Stomach (tissue), 9 donors: ENCODE data around the gene ELL2. TPM values are rescaled to one million over a fixed set of nuclear protein-coding genes. Genes with fewer than 3 reads are reported as not detected.
A peak's percentile ranks its signal among the peaks of the same experiment; 100 is the strongest.

Experiments used
- DNase-seq, 2 donors: peaks; one replicate each; pipeline versions ENCODE4 v3.0.0 to v3.0.0-alpha.2; 2013 to 2019
- H3K27ac ChIP-seq, 5 donors: fragments of 200-600 bp in 4 of 5; sonication (generic) in 4 of 5; one replicate each; pipeline ENCODE4 v1.5.1; 2013 to 2019; ENCODE audit warnings: mild to moderate bottlenecking in 1 of 5, moderate library complexity in 1 of 5
- H3K27me3 ChIP-seq, 3 donors: fragments of 200-600 bp; sonication (generic); one replicate each; pipeline ENCODE4 v1.5.1; 2017 to 2019; ENCODE audit warnings: mixed run types in 1 of 3
- H3K36me3 ChIP-seq, 4 donors: fragments of 200-600 bp; sonication (generic); 1 replicate in 3 of 4; 2 replicates in 1 of 4; pipeline ENCODE4 v1.5.1; 2016 to 2019
- H3K4me1 ChIP-seq, 4 donors: fragments of 200-600 bp; sonication (generic); one replicate each; pipeline ENCODE4 v1.5.1; 2016 to 2019
- H3K4me3 ChIP-seq, 4 donors: fragments of 200-600 bp; sonication (generic) in 3 of 4; one replicate each; pipeline ENCODE4 v1.5.1; 2016 to 2019; ENCODE audit warnings: mild to moderate bottlenecking in 1 of 4
- H3K9me3 ChIP-seq, 4 donors: fragments of 200-600 bp; sonication (generic); one replicate each; pipeline ENCODE4 v1.5.1; 2016 to 2019
- CTCF ChIP-seq, 7 experiments: fragments of 450-650 bp in 4 of 7; fragments of 200-600 bp in 3 of 7; sonication (generic) in 3 of 7; IDR thresholded peaks; one replicate each; pipeline ENCODE4 v1.5.1; 2016 to 2019; ENCODE audit warnings: antibody characterized with exemption in 7 of 7, control low read depth in 2 of 7, mild to moderate bottlenecking in 1 of 7
- EP300 ChIP-seq: sonication (generic); formaldehyde crosslinking; IDR thresholded peaks from one replicate; pipeline ENCODE4 v1.6.1; 2017; ENCODE audit warnings: antibody characterized with exemption
- POLR2A ChIP-seq, 4 donors: fragments of 450-650 bp; IDR thresholded peaks; one replicate each; pipeline ENCODE4 v1.6.1; 2016; ENCODE audit warnings: antibody characterized with exemption in 4 of 4, control low read depth in 2 of 4, mild to moderate bottlenecking in 1 of 4, moderate library complexity in 1 of 4
- POLR2AphosphoS5 ChIP-seq, 3 donors: sonication (generic); formaldehyde crosslinking; IDR thresholded peaks; one replicate each; pipeline ENCODE4 v1.6.1; 2016; ENCODE audit warnings: antibody characterized with exemption in 3 of 3
- WGBS, 5 donors: extraction: QIAGEN DNeasy Blood & Tissue Kit in 3 of 5; methylation state at CpG; one replicate each; pipeline versions ENCODE4 v1.1.5 to v1.1.7; 2013 to 2018; 5-methylcytosine and 5-hydroxymethylcytosine counted together
- intact Hi-C: fragments of 100-400 bp; cut with DNase I; formaldehyde crosslinking; loops from one replicate; pipeline ENCODE4 v1.15.1; 2023; ENCODE audit warnings: low total_unique reads
- polyA plus RNA-seq, 3 donors: library from polyadenylated mRNA; stranded (reverse); fragments of 200-250 nt; gene quantifications; one replicate each; pipeline ENCODE4 v1.2.3, GENCODE V29; 2013
- total RNA-seq, 5 donors: library from RNA; depleted of rRNA; stranded (reverse); fragments of >200 nt; gene quantifications; one replicate each; pipeline versions ENCODE4 v1.1.0 to v1.2.3, GENCODE V29; 2014 to 2016
- donor health status: healthy with polysubstance abuse.
- donor health status: Bipolar disorder and iron deficiency.
- donor health status: healthy.

Gene ELL2
- total and polyA plus RNA-seq, 8 donors: 24.7 to 279 (median 98.0) TPM

- intact Hi-C loops: loop anchor here (10.0 kb wide), 1 partner anchor 75 kb away; no protein-coding TSS in a partner anchor
- H3K9me3 ChIP-seq: no peaks in the 10 kb centered on the region
- H3K27me3 ChIP-seq: no peaks in the 10 kb centered on the region
- peak overlapping the region in 1 of 5 donors; percentile 4 for H3K27ac ChIP-seq
- no peak for DNase-seq
- no peak overlapping the region for H3K4me3 ChIP-seq
- peaks cover 9 to 37% (median 29%) of the 10 kb centered on the region in 4 donors for H3K4me1 ChIP-seq
- H3K36me3 ChIP-seq: no peaks in the 10 kb centered on the region
- no peak for TF ChIP-seq POLR2A (IDR thresholded peaks at IDR 0.05)
- no peak for TF ChIP-seq POLR2AphosphoS5 (IDR thresholded peaks at IDR 0.05)
- TF ChIP-seq EP300: no peak
- TF ChIP-seq CTCF (IDR thresholded peaks at IDR 0.05): no peak
- WGBS, 5 donors: 80 to 93% (median 82%) methylated on average over 5 of the region's 5 CpGs
Measured at GRCh38 chr5:95879661-95880060, 82.0 kb downstream of the ELL2 start.

- no peaks in the 10 kb centered on the region for H3K27me3 ChIP-seq
- peaks cover 9 to 31% (median 24%) of the 10 kb centered on the region in 4 donors for H3K4me1 ChIP-seq
- DNase-seq: no peak
- H3K36me3 ChIP-seq: no peaks in the 10 kb centered on the region
- H3K4me3 ChIP-seq: no peak overlapping the region
- no peaks in the 10 kb centered on the region for H3K9me3 ChIP-seq
- TF ChIP-seq POLR2AphosphoS5 (IDR thresholded peaks at IDR 0.05): no peak
- no peak for TF ChIP-seq CTCF (IDR thresholded peaks at IDR 0.05)
- no peak for TF ChIP-seq EP300
- TF ChIP-seq POLR2A (IDR thresholded peaks at IDR 0.05): no peak
- peak overlapping the region in 2 of 5 donors; percentile 22 to 34 for H3K27ac ChIP-seq
- intact Hi-C loops: loop anchor here (10.0 kb wide), 1 partner anchor 76 kb away; no protein-coding TSS in a partner anchor
- 33 to 53% (median 44%) methylated on average over 8 of the region's 8 CpGs for WGBS, 5 donors
Measured at GRCh38 chr5:95878417-95879323, 83.0 kb downstream of the ELL2 start.

GRCh38 chr5:95876782-95877181, 84.9 kb downstream of the ELL2 start:
- no peaks in the 10 kb centered on the region for H3K9me3 ChIP-seq
- TF ChIP-seq CTCF (IDR thresholded peaks at IDR 0.05): no peak
- no peak for TF ChIP-seq POLR2A (IDR thresholded peaks at IDR 0.05)
- no peak for TF ChIP-seq POLR2AphosphoS5 (IDR thresholded peaks at IDR 0.05)
- TF ChIP-seq EP300: no peak
- intact Hi-C loops: loop anchor here (10.0 kb wide), 1 partner anchor 78 kb away; no protein-coding TSS in a partner anchor
- WGBS, 5 donors: 35 to 66% (median 54%) methylated on average over 2 of the region's 2 CpGs
- H3K4me3 ChIP-seq: no peak overlapping the region
- H3K4me1 ChIP-seq: peaks cover 9 to 26% (median 21%) of the 10 kb centered on the region in 4 donors
- H3K27me3 ChIP-seq: no peaks in the 10 kb centered on the region
- no peaks in the 10 kb centered on the region for H3K36me3 ChIP-seq
- no peak for DNase-seq
- no peak overlapping the region for H3K27ac ChIP-seq

GRCh38 chr5:95874246-95874645, 87.4 kb downstream of the ELL2 start:
- H3K9me3 ChIP-seq: no peaks in the 10 kb centered on the region
- peaks cover 12 to 39% (median 18%) of the 10 kb centered on the region in 4 donors for H3K4me1 ChIP-seq
- no peak overlapping the region for H3K4me3 ChIP-seq
- WGBS, 5 donors: 78 to 84% (median 81%) methylated on average over 3 of the region's 3 CpGs
- TF ChIP-seq CTCF (IDR thresholded peaks at IDR 0.05) (no peak), EP300 (no peak), POLR2A (IDR thresholded peaks at IDR 0.05) (no peak), POLR2AphosphoS5 (IDR thresholded peaks at IDR 0.05) (no peak)
- no peaks in the 10 kb centered on the region for H3K36me3 ChIP-seq
- H3K27me3 ChIP-seq: no peaks in the 10 kb centered on the region
- H3K27ac ChIP-seq: no peak overlapping the region
- intact Hi-C loops: loop anchor here (10.0 kb wide), 1 partner anchor 81 kb away; no protein-coding TSS in a partner anchor
- no peak for DNase-seq
